ENCODE measurements around the gene SLC22A23. TPM values are rescaled to one million over a fixed set of nuclear protein-coding genes. Genes with fewer than 3 reads are reported as not detected.

The SLC22A23 gene
- total RNA-seq, 1 experiment from 2014 or later = 2.8 TPM

- H3K27me3 ChIP-seq = no peaks in the 10 kb centered on the region
- no peak overlapping the region for H3K4me3 ChIP-seq
- no peaks in the 10 kb centered on the region; the same call in 1 of the 2 replicates for H3K9me3 ChIP-seq
- H3K36me3 ChIP-seq = no peaks in the 10 kb centered on the region
- no peak for DNase-seq
Observed at GRCh38 chr6:3307436-3307835, 149.4 kb downstream of the SLC22A23 start.

- Histone ChIP-seq H3K36me3 (no peaks in the 10 kb centered on the region), H3K4me3 (no peak overlapping the region), H3K9me3 (no peaks in the 10 kb centered on the region; the same call in 1 of the 2 replicates), H3K27me3 (no peaks in the 10 kb centered on the region)
- no peak for DNase-seq
Observed at GRCh38 chr6:3306848-3307247, 150.0 kb downstream of the SLC22A23 start.

GRCh38 chr6:3305831-3306230 lies 151.0 kb downstream of the SLC22A23 start:
- Histone ChIP-seq H3K36me3 (no peaks in the 10 kb centered on the region), H3K4me3 (no peak overlapping the region), H3K27me3 (no peaks in the 10 kb centered on the region), H3K9me3 (no peaks in the 10 kb centered on the region; the same call in 1 of the 2 replicates)
- DNase-seq = no peak

- Histone ChIP-seq H3K4me3 (no peak overlapping the region), H3K27me3 (no peaks in the 10 kb centered on the region), H3K9me3 (no peaks in the 10 kb centered on the region; the same call in 1 of the 2 replicates), H3K36me3 (no peaks in the 10 kb centered on the region)
- DNase-seq = no peak
Observed at GRCh38 chr6:3305216-3305565, 151.7 kb downstream of the SLC22A23 start.

GRCh38 chr6:3304500-3305215 lies 152.2 kb downstream of the SLC22A23 start:
- H3K36me3 ChIP-seq = no peaks in the 10 kb centered on the region
- no peak for DNase-seq

GRCh38 chr6:3303795-3304411 lies 152.9 kb downstream of the SLC22A23 start:
- no peaks in the 10 kb centered on the region for H3K36me3 ChIP-seq
- no peaks in the 10 kb centered on the region for H3K27me3 ChIP-seq
- DNase-seq = no peak
- no peaks in the 10 kb centered on the region; the same call in 1 of the 2 replicates for H3K9me3 ChIP-seq
- H3K4me3 ChIP-seq = no peak overlapping the region

More at GRCh38 chr6:3304500-3305215, 152.2 kb downstream of the SLC22A23 start:
- H3K4me3 ChIP-seq = no peak overlapping the region
- no peaks in the 10 kb centered on the region; the same call in 1 of the 2 replicates for H3K9me3 ChIP-seq
- H3K27me3 ChIP-seq = no peaks in the 10 kb centered on the region

- H3K4me3 ChIP-seq = no peak overlapping the region
- no peaks in the 10 kb centered on the region for H3K27me3 ChIP-seq
- no peaks in the 10 kb centered on the region; the same call in 1 of the 2 replicates for H3K9me3 ChIP-seq
- H3K36me3 ChIP-seq = no peaks in the 10 kb centered on the region
- DNase-seq = no peak
Observed at GRCh38 chr6:3301506-3301905, 155.3 kb downstream of the SLC22A23 start.

GRCh38 chr6:3299221-3299620 lies 157.6 kb downstream of the SLC22A23 start:
- H3K9me3 ChIP-seq = no peaks in the 10 kb centered on the region; the same call in 1 of the 2 replicates
- H3K4me3 ChIP-seq = no peak overlapping the region
- no peaks in the 10 kb centered on the region for H3K36me3 ChIP-seq
- H3K27me3 ChIP-seq = no peaks in the 10 kb centered on the region
- DNase-seq = no peak

GRCh38 chr6:3297909-3298308 lies 158.9 kb downstream of the SLC22A23 start:
- H3K27me3 ChIP-seq = no peaks in the 10 kb centered on the region

GRCh38 chr6:3297006-3297405 lies 159.8 kb downstream of the SLC22A23 start:
- Histone ChIP-seq H3K27me3 (no peaks in the 10 kb centered on the region), H3K9me3 (no peaks in the 10 kb centered on the region), H3K36me3 (no peaks in the 10 kb centered on the region), H3K4me3 (no peak overlapping the region)
- peak; percentile 41 for DNase-seq

More at GRCh38 chr6:3297909-3298308, 158.9 kb downstream of the SLC22A23 start:
- DNase-seq = no peak
- no peak overlapping the region for H3K4me3 ChIP-seq
- H3K36me3 ChIP-seq = no peaks in the 10 kb centered on the region
- no peaks in the 10 kb centered on the region; the same call in 1 of the 2 replicates for H3K9me3 ChIP-seq

GRCh38 chr6:3296537-3296936 lies 160.3 kb downstream of the SLC22A23 start:
- no peak for DNase-seq
- Histone ChIP-seq H3K27me3 (no peaks in the 10 kb centered on the region), H3K9me3 (no peaks in the 10 kb centered on the region)

GRCh38 chr6:3296078-3296477 lies 160.8 kb downstream of the SLC22A23 start:
- no peaks in the 10 kb centered on the region for H3K27me3 ChIP-seq
- no peak overlapping the region for H3K4me3 ChIP-seq
- DNase-seq = no peak
- no peaks in the 10 kb centered on the region for H3K36me3 ChIP-seq
- H3K9me3 ChIP-seq = no peaks in the 10 kb centered on the region

More at GRCh38 chr6:3296537-3296936, 160.3 kb downstream of the SLC22A23 start:
- H3K36me3 ChIP-seq = no peaks in the 10 kb centered on the region
- no peak overlapping the region for H3K4me3 ChIP-seq

GRCh38 chr6:3294921-3295871 lies 161.7 kb downstream of the SLC22A23 start:
- no peaks in the 10 kb centered on the region for H3K9me3 ChIP-seq
- no peak overlapping the region for H3K4me3 ChIP-seq
- H3K36me3 ChIP-seq = no peaks in the 10 kb centered on the region
- DNase-seq = no peak
- H3K27me3 ChIP-seq = no peaks in the 10 kb centered on the region

- H3K36me3 ChIP-seq = no peaks in the 10 kb centered on the region
- no peak overlapping the region for H3K4me3 ChIP-seq
- no peak for DNase-seq
- H3K9me3 ChIP-seq = no peaks in the 10 kb centered on the region
- H3K27me3 ChIP-seq = no peaks in the 10 kb centered on the region
Observed at GRCh38 chr6:3294396-3294795, 162.5 kb downstream of the SLC22A23 start.

GRCh38 chr6:3293271-3294155 lies 163.3 kb downstream of the SLC22A23 start:
- no peaks in the 10 kb centered on the region for H3K27me3 ChIP-seq
- no peaks in the 10 kb centered on the region for H3K9me3 ChIP-seq
- DNase-seq = no peak

More at GRCh38 chr6:3293271-3294155, 163.3 kb downstream of the SLC22A23 start:
- Histone ChIP-seq H3K36me3 (no peaks in the 10 kb centered on the region), H3K4me3 (no peak overlapping the region)
